HG02970 (cell line): ENCODE data around the gene CEP55.
"Not testable (repeated sequence)": the region's sequence is repeated elsewhere in the genome, so short reads cannot be mapped to it uniquely, and the experiment has no call there.

ENCODE experiments used
- ATAC-seq: cut with Tn5 transposase; IDR thresholded peaks from one replicate; pipeline ENCODE4 v1.9.1; 2021; ENCODE audit warnings: mild to moderate bottlenecking, moderate library complexity, moderate number of reproducible peaks; ENCODE audit not compliant: unreplicated experiment, low FRiP score

The CEP55 gene

GRCh38 chr10:93505075-93505474 lies 8.7 kb downstream of the CEP55 start:
- no peak for ATAC-seq

- ATAC-seq = no peak
Observed at GRCh38 chr10:93509816-93510215, 13.4 kb downstream of the CEP55 start.

- no peak for ATAC-seq
Observed at GRCh38 chr10:93512565-93512964, 16.2 kb downstream of the CEP55 start.

GRCh38 chr10:93513091-93513490 lies 16.7 kb downstream of the CEP55 start:
- no peak for ATAC-seq

- ATAC-seq = no peak
Observed at GRCh38 chr10:93514521-93514920, 18.1 kb downstream of the CEP55 start.

- no peak for ATAC-seq
Observed at GRCh38 chr10:93515071-93516005, 18.9 kb downstream of the CEP55 start.

GRCh38 chr10:93516006-93516380 lies 19.6 kb downstream of the CEP55 start:
- no peak for ATAC-seq

- ATAC-seq = no peak
Observed at GRCh38 chr10:93518531-93518930, 22.1 kb downstream of the CEP55 start.

- no peak for ATAC-seq
Observed at GRCh38 chr10:93535293-93535692, 38.9 kb downstream of the CEP55 start.

- not testable (repeated sequence) for ATAC-seq
Observed at GRCh38 chr10:93540871-93541270, 44.5 kb downstream of the CEP55 start.

- ATAC-seq = no peak
Observed at GRCh38 chr10:93541402-93542357, 45.3 kb downstream of the CEP55 start.

- ATAC-seq = no peak
Observed at GRCh38 chr10:93542358-93542791, 46.0 kb downstream of the CEP55 start.

GRCh38 chr10:93546995-93547394 lies 50.6 kb downstream of the CEP55 start:
- not testable (repeated sequence) for ATAC-seq

GRCh38 chr10:93547522-93547921 lies 51.1 kb downstream of the CEP55 start:
- ATAC-seq = no peak

GRCh38 chr10:93548376-93549071 lies 52.1 kb downstream of the CEP55 start:
- ATAC-seq = no peak

GRCh38 chr10:93550606-93551005 lies 54.2 kb downstream of the CEP55 start:
- ATAC-seq = no peak

GRCh38 chr10:93552780-93553179 lies 56.4 kb downstream of the CEP55 start:
- no peak for ATAC-seq

GRCh38 chr10:93553482-93554315 lies 57.3 kb downstream of the CEP55 start:
- no peak for ATAC-seq

GRCh38 chr10:93554316-93554663 lies 57.9 kb downstream of the CEP55 start:
- ATAC-seq = no peak
